MM.1S (cell line): ENCODE results near the gene TAGLN2.

Experiments
- EZH2 ChIP-seq: fragments of 300-600 bp; sonication (generic); optimal IDR thresholded peaks from 2 replicates; pipeline ENCODE3; 2017; ENCODE audit warnings: low read depth, mild to moderate bottlenecking, antibody characterized with exemption, low read length, mixed read lengths
- EZH2phosphoT487 ChIP-seq: fragments of 300-600 bp; sonication (generic); IDR thresholded peaks from 2 replicates; pipeline ENCODE4 v1.6.1; 2018; ENCODE audit warnings: antibody characterized with exemption, low read length
- TF ChIP-seq, protein P1 (sequence below): fragments of 300-600 bp; sonication (generic); IDR thresholded peaks from 2 replicates; pipeline ENCODE4 v1.5.1; 2016; ENCODE audit warnings: antibody characterized with exemption, low read length, mixed read lengths

DNA sequence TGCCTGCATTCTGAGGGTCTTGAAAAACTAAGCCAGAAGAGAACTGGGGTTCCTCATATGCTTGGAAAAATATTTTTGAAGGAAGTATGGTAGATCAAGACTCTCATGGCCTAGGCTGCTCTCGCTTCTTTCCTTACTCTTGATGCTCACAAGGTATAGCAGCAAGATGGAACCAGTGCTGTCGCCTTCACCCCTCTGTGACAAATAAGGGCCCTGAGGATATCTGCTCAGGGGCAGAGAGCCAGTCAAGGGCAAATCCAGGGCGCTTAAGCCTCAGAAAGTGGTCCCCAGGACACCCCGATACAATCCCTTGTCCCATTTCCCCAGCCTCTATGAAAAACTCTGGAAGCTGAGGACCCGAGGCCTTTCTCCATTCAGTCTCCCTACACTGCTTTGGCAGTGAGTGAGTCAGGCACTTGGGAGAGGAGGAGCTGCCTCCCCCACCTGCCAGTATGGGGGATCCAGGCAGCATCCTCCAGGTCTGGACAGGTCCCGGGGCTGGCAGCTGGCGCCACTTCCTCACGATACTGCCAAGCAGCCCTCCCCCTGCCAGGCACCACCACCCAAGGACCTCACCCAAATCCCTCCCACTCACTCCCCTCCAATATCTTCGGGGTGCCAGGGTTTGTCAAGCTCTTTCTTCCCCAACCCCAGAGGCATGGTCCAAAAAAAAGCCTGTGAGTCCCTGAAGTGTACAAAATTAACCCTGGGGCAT is 18.8 kb upstream of the TAGLN2 start:
- TF ChIP-seq, protein P1, sequence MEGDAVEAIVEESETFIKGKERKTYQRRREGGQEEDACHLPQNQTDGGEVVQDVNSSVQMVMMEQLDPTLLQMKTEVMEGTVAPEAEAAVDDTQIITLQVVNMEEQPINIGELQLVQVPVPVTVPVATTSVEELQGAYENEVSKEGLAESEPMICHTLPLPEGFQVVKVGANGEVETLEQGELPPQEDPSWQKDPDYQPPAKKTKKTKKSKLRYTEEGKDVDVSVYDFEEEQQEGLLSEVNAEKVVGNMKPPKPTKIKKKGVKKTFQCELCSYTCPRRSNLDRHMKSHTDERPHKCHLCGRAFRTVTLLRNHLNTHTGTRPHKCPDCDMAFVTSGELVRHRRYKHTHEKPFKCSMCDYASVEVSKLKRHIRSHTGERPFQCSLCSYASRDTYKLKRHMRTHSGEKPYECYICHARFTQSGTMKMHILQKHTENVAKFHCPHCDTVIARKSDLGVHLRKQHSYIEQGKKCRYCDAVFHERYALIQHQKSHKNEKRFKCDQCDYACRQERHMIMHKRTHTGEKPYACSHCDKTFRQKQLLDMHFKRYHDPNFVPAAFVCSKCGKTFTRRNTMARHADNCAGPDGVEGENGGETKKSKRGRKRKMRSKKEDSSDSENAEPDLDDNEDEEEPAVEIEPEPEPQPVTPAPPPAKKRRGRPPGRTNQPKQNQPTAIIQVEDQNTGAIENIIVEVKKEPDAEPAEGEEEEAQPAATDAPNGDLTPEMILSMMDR, result no peak
- TF ChIP-seq EZH2, result no peak
- no peak for TF ChIP-seq EZH2phosphoT487
